Motor neuron (in vitro differentiated cells): ENCODE results near the gene GRAMD1B. TPM values are rescaled to one million over a fixed set of nuclear protein-coding genes. Genes with fewer than 3 reads are reported as not detected.
A peak's percentile ranks its signal among the peaks of the same experiment; 100 is the strongest.

ENCODE experiments used
- ATAC-seq, 8 experiments: fragments of 200-7000 bp; cut with Tn5 transposase; replicated peaks in 6 of 8; 2 replicates each; pipeline ENCODE4 v1.8.0; 2021; ENCODE audit warnings: mild to moderate bottlenecking in 8 of 8, moderate library complexity in 8 of 8
- H3K27ac ChIP-seq, 2 donors: fragments of 250-450 bp; sonication (Bioruptor Pico); 2 replicates each; pipeline ENCODE4 v1.9.0; 2021; ENCODE audit warnings: antibody characterized with exemption in 2 of 2, mild to moderate bottlenecking in 2 of 2, moderate library complexity in 1 of 2
- H3K4me1 ChIP-seq, 2 donors: fragments of 250-450 bp; sonication (Bioruptor Pico); replicated peaks in 1 of 2; 2 replicates each; pipeline ENCODE4 v1.6.1; 2021; ENCODE audit warnings: antibody characterized with exemption in 2 of 2, mild to moderate bottlenecking in 2 of 2, moderate library complexity in 1 of 2
- H3K4me3 ChIP-seq, 5 donors: fragments of 250-450 bp; sonication (Bioruptor Pico); 2 replicates each; pipeline ENCODE4 v1.9.0; 2021; ENCODE audit warnings: antibody characterized with exemption in 5 of 5, mild to moderate bottlenecking in 5 of 5, moderate library complexity in 4 of 5
- WGBS, 10 experiments: fragments of 450-650 bp; shearing (Covaris generic); methylation state at CpG; one replicate each; pipeline ENCODE4 v1.0.0; 2022; 5-methylcytosine and 5-hydroxymethylcytosine counted together
- in situ Hi-C, 9 experiments: fragments of 400-800 bp; cut with MboI; loops; one replicate each; pipeline ENCODE4 v1.15.0; 2021; ENCODE audit warnings: low sequenced_read_pairs in 9 of 9, low pct_unique_long_range_greater_than_20kb in 2 of 9; ENCODE audit not compliant: unreplicated experiment in 9 of 9
- total RNA-seq, 8 experiments: library from RNA; unstranded; fragments of 300-600 nt; gene quantifications; 2 replicates each; pipeline versions ENCODE4 v1.2.3 to v1.2.4, GENCODE V29; 2022

GRAMD1B gene
- total RNA-seq = 10 to 100 TPM in 4 of 8 experiments, 1 to 10 TPM in 3, under 1 TPM in 1; 0.94 to 17.1 (median 10.4) TPM

- 0 to 10% (median 0%) methylated on average over 2 to 4 of the region's 57 CpGs; no CpG with 5 or more reads in 5 of the 10 experiments for WGBS, 10 experiments
- Histone ChIP-seq H3K27ac (no peak within 1 kb of the TSS), H3K4me1 (peaks cover 3 to 6% of the 10 kb centered on the region in 2 donors), H3K4me3 (peak within 1 kb of the TSS; percentile 33 to 41 (median 38))
- ATAC-seq = peak; percentile 55 to 88 (median 84)
- in situ Hi-C loops = no loop called here
Observed at GRCh38 chr11:123429913-123430720, at the start of gene GRAMD1B. Gene GRAMD1B, plus strand, starts transcription at chr11:123430269. Its CDS starts 524 bp downstream, at chr11:123430793.

GRCh38 chr11:123381149-123381548, 48.9 kb upstream of the GRAMD1B start:
- no peak overlapping the region for H3K4me3 ChIP-seq
- in situ Hi-C loops = no loop called here
- ATAC-seq = no peak
- H3K4me1 ChIP-seq = peaks cover 0 to 3% of the 10 kb centered on the region in 2 donors
- H3K27ac ChIP-seq = no peak overlapping the region
- WGBS, 10 experiments = 67 to 100% (median 95%) methylated on average over 1 to 4 of the region's 5 CpGs; no CpG with 5 or more reads in 2 of the 10 experiments

GRCh38 chr11:123381817-123382554, 48.1 kb upstream of the GRAMD1B start:
- H3K4me3 ChIP-seq = no peak overlapping the region
- H3K27ac ChIP-seq = no peak overlapping the region
- in situ Hi-C loops = no loop called here
- H3K4me1 ChIP-seq = peaks cover 0 to 3% of the 10 kb centered on the region in 2 donors
- ATAC-seq = no peak
- 19 to 90% (median 73%) methylated on average over 1 to 4 of the region's 4 CpGs for WGBS, 10 experiments

GRCh38 chr11:123382555-123383074, 47.5 kb upstream of the GRAMD1B start:
- H3K4me3 ChIP-seq = no peak overlapping the region
- in situ Hi-C loops = no loop called here
- H3K4me1 ChIP-seq = peaks cover 0 to under 1% of the 10 kb centered on the region in 2 donors
- no peak overlapping the region for H3K27ac ChIP-seq
- no peak for ATAC-seq
- 29 to 100% (median 86%) methylated on average over 2 to 3 of the region's 3 CpGs; no CpG with 5 or more reads in 3 of the 10 experiments for WGBS, 10 experiments

- in situ Hi-C loops = no loop called here
- no peak overlapping the region for H3K27ac ChIP-seq
- H3K4me1 ChIP-seq = no peaks in the 10 kb centered on the region
- no peak overlapping the region for H3K4me3 ChIP-seq
- no peak for ATAC-seq
Observed at GRCh38 chr11:123384116-123384515, 46.0 kb upstream of the GRAMD1B start.

- in situ Hi-C loops = no loop called here
- ATAC-seq = peak in 4 of 8 experiments; percentile 36 to 76 (median 56)
- WGBS, 10 experiments = 0 to 96% (median 17%) methylated on average over 1 to 9 of the region's 9 CpGs; no CpG with 5 or more reads in 3 of the 10 experiments
Observed at GRCh38 chr11:123386796-123387510, 43.1 kb upstream of the GRAMD1B start.

GRCh38 chr11:123388640-123389039, 41.4 kb upstream of the GRAMD1B start:
- WGBS, 10 experiments = 50 to 100% (median 92%) methylated on average over 1 to 4 of the region's 4 CpGs; no CpG with 5 or more reads in 4 of the 10 experiments
- H3K4me1 ChIP-seq = no peaks in the 10 kb centered on the region
- in situ Hi-C loops = no loop called here
- no peak overlapping the region for H3K4me3 ChIP-seq
- ATAC-seq = no peak
- H3K27ac ChIP-seq = no peak overlapping the region

More at GRCh38 chr11:123386796-123387510, 43.1 kb upstream of the GRAMD1B start:
- Histone ChIP-seq H3K27ac (no peak overlapping the region), H3K4me1 (no peaks in the 10 kb centered on the region), H3K4me3 (no peak overlapping the region)

- WGBS, 10 experiments = 20 to 100% (median 75%) methylated on average over 1 to 4 of the region's 4 CpGs; no CpG with 5 or more reads in 2 of the 10 experiments
- no peak for ATAC-seq
- Histone ChIP-seq H3K4me1 (no peaks in the 10 kb centered on the region), H3K4me3 (no peak overlapping the region), H3K27ac (no peak overlapping the region)
- in situ Hi-C loops = no loop called here
Observed at GRCh38 chr11:123390146-123390545, 39.9 kb upstream of the GRAMD1B start.

- no peak overlapping the region for H3K4me3 ChIP-seq
- in situ Hi-C loops = no loop called here
- H3K27ac ChIP-seq = no peak overlapping the region
- 50 to 100% (median 90%) methylated on average over 1 to 6 of the region's 6 CpGs; no CpG with 5 or more reads in 1 of the 10 experiments for WGBS, 10 experiments
- no peaks in the 10 kb centered on the region for H3K4me1 ChIP-seq
- ATAC-seq = no peak
Observed at GRCh38 chr11:123391646-123392348, 38.3 kb upstream of the GRAMD1B start.

GRCh38 chr11:123392431-123392830, 37.6 kb upstream of the GRAMD1B start:
- H3K4me1 ChIP-seq = no peaks in the 10 kb centered on the region
- ATAC-seq = no peak
- H3K4me3 ChIP-seq = no peak overlapping the region
- H3K27ac ChIP-seq = no peak overlapping the region
- in situ Hi-C loops = no loop called here

GRCh38 chr11:123392844-123393243, 37.2 kb upstream of the GRAMD1B start:
- in situ Hi-C loops = no loop called here
- peak in 2 of 8 experiments; percentile 16 to 37 for ATAC-seq
- WGBS, 10 experiments = 19 to 75% (median 52%) methylated on average over 1 to 3 of the region's 3 CpGs; no CpG with 5 or more reads in 1 of the 10 experiments

GRCh38 chr11:123393312-123393927, 36.6 kb upstream of the GRAMD1B start:
- no peak for ATAC-seq
- H3K4me1 ChIP-seq = no peaks in the 10 kb centered on the region
- H3K27ac ChIP-seq = no peak overlapping the region
- H3K4me3 ChIP-seq = no peak overlapping the region
- WGBS, 10 experiments = 17 to 73% (median 48%) methylated on average over 1 to 5 of the region's 6 CpGs; no CpG with 5 or more reads in 2 of the 10 experiments
- in situ Hi-C loops = no loop called here

More at GRCh38 chr11:123392844-123393243, 37.2 kb upstream of the GRAMD1B start:
- Histone ChIP-seq H3K4me3 (no peak overlapping the region), H3K4me1 (no peaks in the 10 kb centered on the region), H3K27ac (no peak overlapping the region)
